IMR-90 (cell line): ENCODE results near the gene RENBP. TPM values are rescaled to one million over a fixed set of nuclear protein-coding genes. Genes with fewer than 3 reads are reported as not detected.

Experiments used
- ATAC-seq: fragments of 200-7000 bp; cut with Tn5 transposase; 2 replicates; pipeline ENCODE4 v1.9.1; 2020; ENCODE audit warnings: low read depth, mild to moderate bottlenecking, moderate library complexity
- BruUV-seq: library from RNA; stranded (reverse); fragments of 400-500 nt; replicated peaks from 2 replicates; lab custom pipeline; 2021; lab: Mats Ljungman, UMichigan
- CTCF ChIA-PET: fragments of 300-600 bp; formaldehyde crosslinking; extraction: SDS; loops from one replicate; lab custom pipeline; 2021; ENCODE audit warnings: antibody characterized with exemption; lab: Yijun Ruan, JAX
- POLR2A ChIA-PET: fragments of 300-600 bp; sonication (Branson Sonifier 250); formaldehyde crosslinking; loops from one replicate; lab custom pipeline; 2022; ENCODE audit warnings: antibody characterized with exemption; ENCODE audit not compliant: unreplicated experiment; lab: Charles Lee
- DNase-seq: peaks from one replicate; pipeline ENCODE4 v3.0.0; 2013
- H2AFZ ChIP-seq: replicated peaks from 2 replicates; pipeline ENCODE3; 2013; ENCODE audit warnings: low read length, mild to moderate bottlenecking; ENCODE audit not compliant: poor library complexity
- H2AK5ac ChIP-seq: 2 replicates; pipeline ENCODE4 v1.6.1; 2013; ENCODE audit warnings: low read depth, low read length, inconsistent platforms
- H2AK9ac ChIP-seq: replicated peaks from 2 replicates; pipeline ENCODE3; 2013; ENCODE audit warnings: mild to moderate bottlenecking, low read depth, low read length, moderate library complexity; ENCODE audit not compliant: poor library complexity
- H2BK120ac ChIP-seq: 2 replicates; pipeline ENCODE4 v1.6.1; 2013; ENCODE audit warnings: low read depth, low read length, inconsistent platforms
- H2BK15ac ChIP-seq: 3 replicates; pipeline ENCODE4 v1.6.1; 2013; ENCODE audit warnings: low read depth, low read length, inconsistent platforms
- H2BK20ac ChIP-seq: 2 replicates; pipeline ENCODE4 v1.6.1; 2013; ENCODE audit warnings: low read depth, mild to moderate bottlenecking, inconsistent platforms, low read length, moderate library complexity
- H2BK5ac ChIP-seq: 2 replicates; pipeline ENCODE4 v1.6.1; 2013; ENCODE audit warnings: mild to moderate bottlenecking, low read depth, low read length, inconsistent platforms; ENCODE audit not compliant: poor library complexity, severe bottlenecking
- H3K14ac ChIP-seq: replicated peaks from 2 replicates; pipeline ENCODE4 v1.6.1; 2013; ENCODE audit warnings: low read depth, low read length, inconsistent platforms
- H3K18ac ChIP-seq: 2 replicates; pipeline ENCODE4 v1.6.1; 2013; ENCODE audit warnings: low read depth, low read length, control low read depth
- H3K23ac ChIP-seq: 2 replicates; pipeline ENCODE4 v1.6.1; 2013; ENCODE audit warnings: low read depth, low read length, inconsistent platforms
- H3K27ac ChIP-seq: 2 replicates; pipeline ENCODE4 v1.5.1; 2013; ENCODE audit warnings: mild to moderate bottlenecking, control low read depth, low read length; ENCODE audit not compliant: insufficient read depth
- H3K27me3 ChIP-seq: 2 replicates; pipeline ENCODE4 v1.6.1; 2013; ENCODE audit warnings: low read length; ENCODE audit not compliant: control insufficient read depth, insufficient read depth
- H3K36me3 ChIP-seq: 2 replicates; pipeline ENCODE4 v1.6.1; 2013; ENCODE audit warnings: low read length, mixed read lengths; ENCODE audit not compliant: control insufficient read depth, insufficient read depth
- H3K4ac ChIP-seq: 2 replicates; pipeline ENCODE4 v1.6.1; 2013; ENCODE audit warnings: low read depth, low read length, inconsistent platforms
- H3K4me1 ChIP-seq: 2 replicates; pipeline ENCODE4 v1.6.1; 2013; ENCODE audit warnings: low read length, mixed read lengths; ENCODE audit not compliant: control insufficient read depth, insufficient read depth
- H3K4me2 ChIP-seq: 2 replicates; pipeline ENCODE4 v1.6.1; 2013; ENCODE audit warnings: low read depth, mild to moderate bottlenecking, control low read depth, low read length, moderate library complexity
- H3K4me3 ChIP-seq: 2 replicates; pipeline ENCODE4 v1.5.1; 2013; ENCODE audit warnings: low read depth, mild to moderate bottlenecking, control low read depth, low read length, moderate library complexity; ENCODE audit not compliant: insufficient read depth
- H3K56ac ChIP-seq: 2 replicates; pipeline ENCODE4 v1.6.1; 2013; ENCODE audit warnings: low read length, inconsistent platforms; ENCODE audit not compliant: insufficient read depth; ENCODE audit errors: extremely low read depth
- H3K79me1 ChIP-seq, 2 experiments: 2 replicates each; pipeline ENCODE4 v1.6.1; 2013; ENCODE audit warnings: low read length in 2 of 2, inconsistent platforms in 1 of 2, low read depth in 1 of 2
- H3K9ac ChIP-seq: 2 replicates; pipeline ENCODE4 v1.6.1; 2013; ENCODE audit warnings: low read depth, low read length, control low read depth
- H3K9me1 ChIP-seq: 2 replicates; pipeline ENCODE4 v1.6.1; 2013; ENCODE audit warnings: low read length, inconsistent platforms; ENCODE audit not compliant: insufficient read depth
- H3K9me3 ChIP-seq: 2 replicates; pipeline ENCODE4 v1.6.1; 2013; ENCODE audit warnings: low read length; ENCODE audit not compliant: control insufficient read depth, insufficient read depth
- H4K20me1 ChIP-seq: 2 replicates; pipeline ENCODE4 v1.6.1; 2013; ENCODE audit warnings: low read length, inconsistent platforms; ENCODE audit not compliant: insufficient read depth
- H4K5ac ChIP-seq: 2 replicates; pipeline ENCODE4 v1.6.1; 2013; ENCODE audit warnings: mild to moderate bottlenecking, low read depth, low read length, control low read depth
- H4K8ac ChIP-seq, 2 experiments: 2 replicates each; pipeline ENCODE4 v1.6.1; 2013; ENCODE audit warnings: low read depth in 2 of 2, low read length in 2 of 2, control low read depth in 1 of 2, inconsistent platforms in 1 of 2
- H4K91ac ChIP-seq: 2 replicates; pipeline ENCODE4 v1.6.1; 2013; ENCODE audit warnings: low read depth, low read length, inconsistent platforms; ENCODE audit not compliant: insufficient read depth
- CEBPB ChIP-seq: IDR thresholded peaks from 2 replicates; pipeline ENCODE4 v1.6.1; 2012; ENCODE audit warnings: low read depth, low read length, improper control_type of control experiment
- CHD1 ChIP-seq: IDR thresholded peaks from 2 replicates; pipeline ENCODE4 v1.6.1; 2012; ENCODE audit warnings: low read depth, low read length, improper control_type of control experiment
- MAFK ChIP-seq: IDR thresholded peaks from 2 replicates; pipeline ENCODE4 v1.6.1; 2012; ENCODE audit warnings: low read depth, low read length, improper control_type of control experiment
- MAZ ChIP-seq: IDR thresholded peaks from 2 replicates; pipeline ENCODE4 v1.6.1; 2012; ENCODE audit warnings: low read depth, mild to moderate bottlenecking, low read length, improper control_type of control experiment, moderate library complexity, borderline replicate concordance
- MXI1 ChIP-seq: IDR thresholded peaks from 2 replicates; pipeline ENCODE4 v1.6.1; 2012; ENCODE audit warnings: low read depth, mild to moderate bottlenecking, low read length, moderate library complexity, borderline replicate concordance
- NFE2L2 ChIP-seq: fragments of 150-350 bp; IDR thresholded peaks from 2 replicates; pipeline ENCODE4 v1.6.1; 2016; ENCODE audit warnings: low read depth, mild to moderate bottlenecking, low read length
- POLR2A ChIP-seq: IDR thresholded peaks from 2 replicates; pipeline ENCODE4 v1.6.1; 2012; ENCODE audit warnings: mild to moderate bottlenecking, low read depth, low read length
- RAD21 ChIP-seq: IDR thresholded peaks from 2 replicates; pipeline ENCODE4 v1.6.1; 2012; ENCODE audit warnings: low read length, improper control_type of control experiment
- RCOR1 ChIP-seq: IDR thresholded peaks from 2 replicates; pipeline ENCODE4 v1.6.1; 2012; ENCODE audit warnings: mild to moderate bottlenecking, low read length, improper control_type of control experiment; ENCODE audit not compliant: insufficient replicate concordance
- RFX5 ChIP-seq: IDR thresholded peaks from 2 replicates; pipeline ENCODE4 v1.8.0; 2012; ENCODE audit warnings: low read depth, mild to moderate bottlenecking, low read length, moderate library complexity
- SMC3 ChIP-seq: fragments of 150-350 bp; IDR thresholded peaks from 2 replicates; pipeline ENCODE4 v1.6.1; 2016; ENCODE audit warnings: low read depth, mild to moderate bottlenecking, antibody characterized with exemption, low read length, moderate library complexity
- WGBS, 2 experiments: methylation state at CpG; one replicate each; pipeline versions ENCODE4 v1.1.5 to v1.1.7; 2013; ENCODE audit warnings: missing lambda C conversion rate in 2 of 2; ENCODE audit not compliant: insufficient read length in 1 of 2; ENCODE audit errors: extremely low coverage in 2 of 2; 5-methylcytosine and 5-hydroxymethylcytosine counted together
- dilution Hi-C: fragments of 300-500 bp; cut with HindIII; formaldehyde crosslinking; loops from one replicate; pipeline ENCODE4 v1.14.3; 2018; ENCODE audit warnings: low sequenced_read_pairs; ENCODE audit not compliant: unreplicated experiment
- in situ Hi-C: fragments of 300-500 bp; cut with MboI; formaldehyde crosslinking; loops from 3 replicates; pipeline ENCODE4 v1.14.3; 2019; ENCODE audit warnings: low sequenced_read_pairs, inconsistent platforms, mixed read lengths
- intact Hi-C: fragments of 100-400 bp; cut with micrococcal nuclease; formaldehyde crosslinking; loops from 2 replicates; pipeline ENCODE4 v1.10.0; 2022
- polyA plus RNA-seq, 3 experiments: library from polyadenylated mRNA; depleted of rRNA; stranded (reverse); fragments of >200 nt; gene quantifications; 2 replicates each; pipeline ENCODE4 v1.2.3, GENCODE V29; 2012; ENCODE audit warnings: low replicate concordance in 1 of 3
- total RNA-seq: library from RNA; depleted of rRNA; stranded (reverse); fragments of >200 nt; gene quantifications from 2 replicates; pipeline ENCODE4 v1.2.3, GENCODE V29; 2012
- TF ChIP-seq, protein P1 (sequence below): fragments of 150-350 bp; IDR thresholded peaks from 2 replicates; pipeline ENCODE4 v1.6.1; 2016; ENCODE audit warnings: low read depth, mild to moderate bottlenecking, low read length, moderate library complexity, borderline replicate concordance

Gene RENBP
- total and polyA plus RNA-seq, 2 of the 4 experiments (the other 2 are of a cell fraction) = 0.15 to 0.18 TPM

DNA sequence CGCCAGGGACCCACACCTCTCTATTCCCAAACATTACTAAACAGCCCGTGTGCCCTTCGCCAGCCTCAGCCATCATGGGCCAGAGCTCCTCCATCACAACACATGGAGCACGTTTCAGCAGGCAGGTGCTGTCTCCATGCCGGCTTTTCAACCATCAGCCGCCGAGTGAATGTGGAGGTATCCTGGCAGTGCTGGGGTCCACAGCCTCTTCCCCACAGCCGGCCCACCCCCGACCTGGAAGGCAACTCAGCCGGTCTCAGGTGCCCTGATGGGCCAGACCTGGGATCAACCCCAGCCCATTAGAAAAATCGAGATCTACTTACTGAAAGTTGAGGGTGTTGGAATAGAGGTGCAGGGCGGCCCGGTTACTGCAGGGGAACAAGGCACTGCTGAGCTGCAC, 12.7 kb downstream of the RENBP start:
- ChIA-PET POLR2A (no interaction called here), CTCF (no interaction called here)
- Histone ChIP-seq H2AK9ac (no peak overlapping the region), H3K27ac (no peak overlapping the region), H4K91ac (no peak overlapping the region), H4K20me1 (peaks cover 20% of the 10 kb centered on the region), H3K9me3 (no peaks in the 10 kb centered on the region), H3K9me1 (no peaks in the 10 kb centered on the region; the same call in 1 of the 2 replicates), H3K18ac (no peak overlapping the region), H2BK15ac (no peak overlapping the region), H2AK5ac (no peak overlapping the region), H3K9ac (no peak overlapping the region), H3K56ac (no peak overlapping the region), H3K4ac (no peak overlapping the region), H2AFZ (no peak overlapping the region), H2BK20ac (no peak overlapping the region), H3K79me1 (peaks cover 4 to 16% of the 10 kb centered on the region in 2 experiments; a peak in 2 of 4 replicates), H3K36me3 (peaks cover 23% of the 10 kb centered on the region), H4K5ac (no peak overlapping the region), H3K14ac (no peak overlapping the region), H3K4me2 (no peak overlapping the region), H3K23ac (no peak overlapping the region), H3K27me3 (no peaks in the 10 kb centered on the region), H3K4me1 (peaks cover 4% of the 10 kb centered on the region), H4K8ac (no peak overlapping the region), H2BK5ac (no peak overlapping the region), H2BK120ac (no peak overlapping the region), H3K4me3 (no peak overlapping the region)
- BruUV-seq = no TSS peak
- dilution Hi-C loops = no loop called here
- WGBS, 2 experiments = no CpG with 5 or more reads among the region's 13 CpGs
- in situ Hi-C loops = no loop called here
- ATAC-seq (no peak), DNase-seq (no peak)
- TF ChIP-seq RCOR1 = no peak
- no peak for TF ChIP-seq SMC3
- no peak for TF ChIP-seq MXI1
- TF ChIP-seq RAD21 = no peak
- TF ChIP-seq CHD1 = no peak
- no peak for TF ChIP-seq NFE2L2
- TF ChIP-seq, protein P1, sequence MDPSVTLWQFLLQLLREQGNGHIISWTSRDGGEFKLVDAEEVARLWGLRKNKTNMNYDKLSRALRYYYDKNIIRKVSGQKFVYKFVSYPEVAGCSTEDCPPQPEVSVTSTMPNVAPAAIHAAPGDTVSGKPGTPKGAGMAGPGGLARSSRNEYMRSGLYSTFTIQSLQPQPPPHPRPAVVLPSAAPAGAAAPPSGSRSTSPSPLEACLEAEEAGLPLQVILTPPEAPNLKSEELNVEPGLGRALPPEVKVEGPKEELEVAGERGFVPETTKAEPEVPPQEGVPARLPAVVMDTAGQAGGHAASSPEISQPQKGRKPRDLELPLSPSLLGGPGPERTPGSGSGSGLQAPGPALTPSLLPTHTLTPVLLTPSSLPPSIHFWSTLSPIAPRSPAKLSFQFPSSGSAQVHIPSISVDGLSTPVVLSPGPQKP = no peak
- no peak for TF ChIP-seq RFX5
- TF ChIP-seq POLR2A = no peak
- TF ChIP-seq MAZ = no peak
- no peak for TF ChIP-seq MAFK
- no peak for TF ChIP-seq CEBPB
- intact Hi-C loops = no loop called here
